ENCODE results near the gene HOOK1.

The HOOK1 gene

DNA sequence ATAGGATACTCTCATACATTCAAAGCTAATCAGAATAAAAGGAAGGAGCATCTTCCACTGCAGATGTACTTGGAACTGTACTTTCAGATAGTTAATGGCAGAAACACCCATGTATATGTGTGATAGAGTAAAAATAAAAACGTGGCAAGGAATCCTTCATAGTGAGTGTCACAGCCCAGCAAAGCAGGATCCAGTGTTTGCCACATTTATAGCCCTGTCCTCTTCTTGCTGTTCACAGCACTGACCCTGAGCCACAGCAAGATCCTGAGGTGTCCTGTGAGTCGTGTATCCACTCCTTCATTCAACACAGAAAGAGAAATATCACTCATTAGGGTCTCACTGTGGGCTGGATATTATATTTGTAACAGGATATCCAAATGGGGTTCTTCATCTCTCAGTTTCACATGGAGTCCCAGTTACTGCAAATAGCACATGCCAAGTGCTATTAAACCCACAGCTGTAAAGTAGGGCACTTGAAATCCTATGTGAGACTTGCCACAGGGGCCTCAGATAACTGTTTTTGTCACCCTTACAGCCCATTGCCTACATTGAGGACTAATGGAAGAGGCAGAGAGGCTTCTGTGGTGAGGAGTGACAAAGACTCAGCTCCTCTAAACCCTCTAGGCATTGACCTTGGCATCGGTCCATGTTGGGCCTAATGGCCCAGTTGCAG lies 70.5 kb downstream of the HOOK1 start:
- no peak overlapping the region for H3K4me3 ChIP-seq (ENCODE audit: low read depth, low read length)
- no peak for TF ChIP-seq CTCF (IDR thresholded peaks at IDR 0.05; ENCODE audit: low read depth, low read length)
- no peak for TF ChIP-seq MYC (IDR thresholded peaks at IDR 0.05; ENCODE audit: low read depth, low read length)
- TF ChIP-seq, protein P1, sequence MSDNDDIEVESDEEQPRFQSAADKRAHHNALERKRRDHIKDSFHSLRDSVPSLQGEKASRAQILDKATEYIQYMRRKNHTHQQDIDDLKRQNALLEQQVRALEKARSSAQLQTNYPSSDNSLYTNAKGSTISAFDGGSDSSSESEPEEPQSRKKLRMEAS (IDR thresholded peaks at IDR 0.05; ENCODE audit: low read depth, low read length), result no peak
- no peak for TF ChIP-seq POLR2A (IDR thresholded peaks at IDR 0.05; ENCODE audit: extremely low read depth, insufficient read length)
- DNase-seq (ENCODE audit: low read depth), result no peak

GRCh38 chr1:59892841-59893811 lies 78.4 kb downstream of the HOOK1 start:
- DNase-seq (ENCODE audit: low read depth), result no peak
- TF ChIP-seq POLR2A (IDR thresholded peaks at IDR 0.05; ENCODE audit: extremely low read depth, insufficient read length), result no peak
- no peak overlapping the region for H3K4me3 ChIP-seq (ENCODE audit: low read depth, low read length)

DNA sequence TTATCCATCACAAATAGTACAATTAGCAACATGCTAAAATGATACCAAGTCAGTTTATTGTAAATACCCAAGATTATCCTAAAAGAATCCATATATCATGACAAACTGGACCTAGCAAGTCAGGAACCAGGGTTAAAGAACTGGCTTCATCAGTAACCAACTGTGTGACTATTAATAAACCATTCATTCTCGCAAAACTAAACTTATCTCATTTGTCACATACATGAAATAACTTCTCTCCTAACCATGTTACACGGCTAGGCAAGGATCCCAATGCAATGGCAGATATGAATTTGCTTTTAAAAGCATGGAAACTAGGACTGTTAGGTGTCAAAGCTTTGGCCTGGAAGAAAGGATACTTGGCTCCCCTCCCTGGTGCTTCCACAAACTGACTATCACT lies 82.4 kb downstream of the HOOK1 start:
- TF ChIP-seq, protein P1 (IDR thresholded peaks at IDR 0.05; ENCODE audit: low read depth, low read length), result no peak
- no peak for TF ChIP-seq MYC (IDR thresholded peaks at IDR 0.05; ENCODE audit: low read depth, low read length)
- no peak for TF ChIP-seq CTCF (IDR thresholded peaks at IDR 0.05; ENCODE audit: low read depth, low read length)
- no peak for TF ChIP-seq POLR2A (IDR thresholded peaks at IDR 0.05; ENCODE audit: extremely low read depth, insufficient read length)
- no peak for DNase-seq (ENCODE audit: low read depth)
- no peak overlapping the region for H3K4me3 ChIP-seq (ENCODE audit: low read depth, low read length)

GRCh38 chr1:59898927-59899326 lies 84.2 kb downstream of the HOOK1 start:
- no peak overlapping the region for H3K4me3 ChIP-seq (ENCODE audit: low read depth, low read length)
- TF ChIP-seq, protein P1 (IDR thresholded peaks at IDR 0.05; ENCODE audit: low read depth, low read length), result no peak
- TF ChIP-seq MYC (IDR thresholded peaks at IDR 0.05; ENCODE audit: low read depth, low read length) (no peak), POLR2A (IDR thresholded peaks at IDR 0.05; ENCODE audit: extremely low read depth, insufficient read length) (no peak), CTCF (IDR thresholded peaks at IDR 0.05; ENCODE audit: low read depth, low read length) (no peak)
- no peak for DNase-seq (ENCODE audit: low read depth)

GRCh38 chr1:59900640-59901039 lies 85.9 kb downstream of the HOOK1 start:
- DNase-seq (ENCODE audit: low read depth), result no peak
- no peak overlapping the region for H3K4me3 ChIP-seq (ENCODE audit: low read depth, low read length)
- no peak for TF ChIP-seq MYC (IDR thresholded peaks at IDR 0.05; ENCODE audit: low read depth, low read length)
- TF ChIP-seq, protein P1 (IDR thresholded peaks at IDR 0.05; ENCODE audit: low read depth, low read length), result no peak
- no peak for TF ChIP-seq POLR2A (IDR thresholded peaks at IDR 0.05; ENCODE audit: extremely low read depth, insufficient read length)
- TF ChIP-seq CTCF (IDR thresholded peaks at IDR 0.05; ENCODE audit: low read depth, low read length), result no peak

- TF ChIP-seq MYC (IDR thresholded peaks at IDR 0.05; ENCODE audit: low read depth, low read length) (no peak), CTCF (IDR thresholded peaks at IDR 0.05; ENCODE audit: low read depth, low read length) (no peak)
- TF ChIP-seq, protein P1 (IDR thresholded peaks at IDR 0.05; ENCODE audit: low read depth, low read length), result no peak
- no peak for DNase-seq (ENCODE audit: low read depth)
- no peak overlapping the region for H3K4me3 ChIP-seq (ENCODE audit: low read depth, low read length)
Observed at GRCh38 chr1:59901770-59902388, 87.1 kb downstream of the HOOK1 start.
